A549 treated with GW870086 at 1 μM for 4 hours (cell line): ENCODE data around the gene MED20. TPM values are rescaled to one million over a fixed set of nuclear protein-coding genes. Genes with fewer than 3 reads are reported as not detected.

Experiments used
- total RNA-seq: library from RNA; stranded (reverse); fragments of 200-300 nt; extraction: Qiagen RNA extraction; gene quantifications from 5 replicates; pipeline ENCODE4 v1.2.3, GENCODE V29; 2022; ENCODE audit warnings: low read depth

Gene MED20
- total RNA-seq: 12.2 to 15.8 TPM (median 14.3 TPM) in 5 replicates

GRCh38 chr6:41920921-41921711, at the start of gene MED20, which contains the start of gene BYSL:
TSS of gene MED20 (minus strand) at chr6:41921139. CDS start at chr6:41921018, 121 bp downstream.
TSS of gene BYSL (plus strand) at chr6:41921499. CDS start at chr6:41921563, 64 bp downstream.

GRCh38 chr6:41941280-41942066, 20.5 kb upstream of the MED20 start, which contains the start of gene CCND3:
TSS of gene CCND3 (minus strand) at chr6:41941808. CDS start at chr6:41941649, 159 bp downstream.

GRCh38 chr6:41895300-41896233, 25.4 kb downstream of the MED20 start, which contains the start of gene USP49:
TSS of gene USP49 (minus strand) at chr6:41895375. CDS start at chr6:41806983, 88,392 bp downstream.

Other genes with a start within 250 kb of the MED20 start
- 5.0 to 8.0 TPM (median 6.8 TPM) in 5 replicates for gene TFEB, start 185.5 kb downstream of the MED20 start, total RNA-seq
- not detected in 5 replicates for gene PGC, start 173.7 kb downstream of the MED20 start, total RNA-seq
- gene FRS3, start 141.2 kb downstream of the MED20 start, total RNA-seq: 2.0 to 5.1 TPM (median 2.5 TPM) in 5 replicates
- gene PRICKLE4, start 140.4 kb downstream of the MED20 start, total RNA-seq: 0.68 to 0.95 TPM (median 0.81 TPM) in 5 replicates
- 296 to 313 TPM (median 302 TPM) in 5 replicates for gene TOMM6, start 133.4 kb downstream of the MED20 start, total RNA-seq
- gene USP49, start 25.8 kb downstream of the MED20 start, total RNA-seq: 0.93 to 1.2 TPM (median 0.97 TPM) in 5 replicates
- gene BYSL, start 360 bp upstream of the MED20 start, total RNA-seq: 37.4 to 51.1 TPM (median 43.1 TPM) in 5 replicates
- gene CCND3, start 20.7 kb upstream of the MED20 start, total RNA-seq: 121 to 186 TPM (median 172 TPM) in 5 replicates
- 12.5 to 14.6 TPM (median 13.6 TPM) in 5 replicates for gene TAF8, start 129.4 kb upstream of the MED20 start, total RNA-seq
- 2.6 to 3.5 TPM (median 2.6 TPM) in 5 replicates for gene C6orf132, start 221.5 kb upstream of the MED20 start, total RNA-seq